ENCODE measurements around the gene QSOX1.
"Not testable (repeated sequence)": the region's sequence is repeated elsewhere in the genome, so short reads cannot be mapped to it uniquely, and the experiment has no call there.

The QSOX1 gene, protein sequence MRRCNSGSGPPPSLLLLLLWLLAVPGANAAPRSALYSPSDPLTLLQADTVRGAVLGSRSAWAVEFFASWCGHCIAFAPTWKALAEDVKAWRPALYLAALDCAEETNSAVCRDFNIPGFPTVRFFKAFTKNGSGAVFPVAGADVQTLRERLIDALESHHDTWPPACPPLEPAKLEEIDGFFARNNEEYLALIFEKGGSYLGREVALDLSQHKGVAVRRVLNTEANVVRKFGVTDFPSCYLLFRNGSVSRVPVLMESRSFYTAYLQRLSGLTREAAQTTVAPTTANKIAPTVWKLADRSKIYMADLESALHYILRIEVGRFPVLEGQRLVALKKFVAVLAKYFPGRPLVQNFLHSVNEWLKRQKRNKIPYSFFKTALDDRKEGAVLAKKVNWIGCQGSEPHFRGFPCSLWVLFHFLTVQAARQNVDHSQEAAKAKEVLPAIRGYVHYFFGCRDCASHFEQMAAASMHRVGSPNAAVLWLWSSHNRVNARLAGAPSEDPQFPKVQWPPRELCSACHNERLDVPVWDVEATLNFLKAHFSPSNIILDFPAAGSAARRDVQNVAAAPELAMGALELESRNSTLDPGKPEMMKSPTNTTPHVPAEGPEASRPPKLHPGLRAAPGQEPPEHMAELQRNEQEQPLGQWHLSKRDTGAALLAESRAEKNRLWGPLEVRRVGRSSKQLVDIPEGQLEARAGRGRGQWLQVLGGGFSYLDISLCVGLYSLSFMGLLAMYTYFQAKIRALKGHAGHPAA

DNA sequence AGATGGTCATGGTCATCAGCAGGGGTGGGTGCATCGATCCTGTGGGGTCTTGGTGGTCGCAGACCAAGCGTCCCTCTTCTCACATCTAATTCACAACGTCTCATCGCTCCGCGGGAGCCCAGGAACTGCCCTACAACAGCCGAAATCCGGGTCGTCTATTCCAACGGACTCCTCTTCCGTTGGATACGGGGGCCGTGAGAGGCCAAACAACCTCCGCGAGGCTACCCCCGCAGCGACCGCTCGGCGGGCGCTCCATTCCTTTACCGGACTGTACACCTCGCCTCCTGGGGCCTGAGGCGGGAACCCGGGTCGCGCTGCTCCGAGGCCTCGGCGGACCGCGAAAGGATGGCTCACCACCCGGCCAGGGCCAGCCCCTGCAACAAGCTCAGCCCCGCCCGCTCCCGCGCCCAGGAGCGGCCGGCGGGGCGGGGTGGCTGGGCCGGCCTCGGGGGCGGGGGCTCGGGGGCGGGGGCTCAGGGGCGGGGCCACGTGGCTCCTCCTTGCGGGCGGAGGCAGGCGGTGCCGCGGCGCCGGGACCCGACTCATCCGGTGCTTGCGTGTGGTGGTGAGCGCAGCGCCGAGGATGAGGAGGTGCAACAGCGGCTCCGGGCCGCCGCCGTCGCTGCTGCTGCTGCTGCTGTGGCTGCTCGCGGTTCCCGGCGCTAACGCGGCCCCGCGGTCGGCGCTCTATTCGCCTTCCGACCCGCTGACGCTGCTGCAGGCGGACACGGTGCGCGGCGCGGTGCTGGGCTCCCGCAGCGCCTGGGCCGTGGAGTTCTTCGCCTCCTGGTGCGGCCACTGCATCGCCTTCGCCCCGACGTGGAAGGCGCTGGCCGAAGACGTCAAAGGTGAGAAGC lies at the start of gene QSOX1:
Gene QSOX1, plus strand, starts transcription at position 545 of the 857 bp plus-strand sequence. Its CDS starts 39 bp downstream, at position 584.
- DNase-seq, result peak; percentile 95

DNA sequence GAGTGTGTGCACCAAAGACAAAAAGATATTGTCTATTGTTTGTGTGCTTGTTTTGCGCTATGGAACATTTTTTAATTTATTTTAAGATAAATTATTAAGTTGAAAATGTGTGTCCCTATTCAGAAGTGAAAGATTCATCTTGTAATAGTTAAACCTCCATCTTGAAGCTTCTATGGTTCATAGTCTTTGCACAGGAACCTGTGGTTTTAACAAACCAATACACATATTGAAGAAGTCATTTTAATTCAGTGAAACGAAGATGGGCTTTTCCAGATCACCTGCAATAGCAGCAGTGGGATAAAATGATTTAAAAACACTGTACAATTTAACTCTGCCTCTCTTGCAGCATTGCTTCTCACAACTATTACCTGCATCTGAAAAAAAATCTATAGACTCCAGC lies 42.6 kb upstream of the QSOX1 start:
- no peak for DNase-seq

DNA sequence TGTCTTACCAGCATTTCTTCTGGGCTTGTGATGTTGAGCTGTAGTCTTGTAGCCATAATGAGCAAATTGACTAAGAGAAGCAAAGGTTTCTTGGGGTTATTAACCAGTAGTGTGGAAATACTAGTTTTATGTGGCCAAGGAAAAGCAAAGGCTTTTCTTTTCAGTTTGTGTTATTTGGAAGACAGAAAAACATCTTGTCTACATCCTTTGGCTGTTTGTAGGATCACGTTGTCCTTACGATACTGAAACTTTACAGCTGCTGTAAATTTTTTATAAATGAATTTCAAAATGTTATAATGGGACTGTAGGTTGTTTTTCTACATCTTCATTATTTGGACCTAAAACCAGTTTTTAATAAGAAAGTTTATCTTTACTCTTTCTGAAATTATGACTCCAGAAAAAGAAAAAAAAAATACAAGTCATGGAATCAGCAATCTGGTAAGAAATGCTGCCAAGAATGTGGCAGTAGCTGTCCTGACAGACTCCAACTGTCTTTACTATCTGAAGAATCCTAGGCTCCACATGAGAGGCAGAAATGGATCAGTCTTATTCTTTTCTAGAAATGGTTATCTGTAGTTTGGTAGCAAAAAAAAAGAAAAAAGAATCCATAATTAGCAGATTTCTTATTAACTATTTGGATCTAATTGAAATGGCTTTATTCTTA lies 41.6 kb upstream of the QSOX1 start:
- DNase-seq, result no peak

DNA sequence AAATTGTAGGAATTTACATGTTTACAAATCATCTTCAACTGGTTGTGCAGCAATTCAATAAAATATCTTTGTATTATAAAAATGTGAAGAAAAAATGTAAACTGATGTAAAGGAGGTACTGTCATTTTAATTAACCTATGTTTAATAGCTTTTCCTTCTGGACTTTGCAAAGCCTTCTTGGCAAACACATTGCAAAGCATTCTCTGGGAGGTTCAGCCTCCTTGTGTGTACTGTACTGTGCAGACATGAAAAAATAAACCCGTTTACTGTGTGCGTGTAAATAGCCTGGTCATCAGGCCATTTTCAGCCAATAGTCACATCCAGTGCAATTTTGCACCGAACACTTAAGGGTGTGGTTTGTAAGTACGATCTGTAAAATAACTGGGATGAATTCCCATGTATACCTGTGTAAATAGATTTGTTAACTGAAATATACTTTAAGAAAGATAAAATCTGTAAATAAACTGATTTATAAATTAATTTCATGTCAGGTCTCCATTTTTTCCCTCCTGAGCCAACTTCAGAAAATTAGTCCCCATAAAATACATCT lies 40.2 kb upstream of the QSOX1 start:
- DNase-seq, result no peak

DNA sequence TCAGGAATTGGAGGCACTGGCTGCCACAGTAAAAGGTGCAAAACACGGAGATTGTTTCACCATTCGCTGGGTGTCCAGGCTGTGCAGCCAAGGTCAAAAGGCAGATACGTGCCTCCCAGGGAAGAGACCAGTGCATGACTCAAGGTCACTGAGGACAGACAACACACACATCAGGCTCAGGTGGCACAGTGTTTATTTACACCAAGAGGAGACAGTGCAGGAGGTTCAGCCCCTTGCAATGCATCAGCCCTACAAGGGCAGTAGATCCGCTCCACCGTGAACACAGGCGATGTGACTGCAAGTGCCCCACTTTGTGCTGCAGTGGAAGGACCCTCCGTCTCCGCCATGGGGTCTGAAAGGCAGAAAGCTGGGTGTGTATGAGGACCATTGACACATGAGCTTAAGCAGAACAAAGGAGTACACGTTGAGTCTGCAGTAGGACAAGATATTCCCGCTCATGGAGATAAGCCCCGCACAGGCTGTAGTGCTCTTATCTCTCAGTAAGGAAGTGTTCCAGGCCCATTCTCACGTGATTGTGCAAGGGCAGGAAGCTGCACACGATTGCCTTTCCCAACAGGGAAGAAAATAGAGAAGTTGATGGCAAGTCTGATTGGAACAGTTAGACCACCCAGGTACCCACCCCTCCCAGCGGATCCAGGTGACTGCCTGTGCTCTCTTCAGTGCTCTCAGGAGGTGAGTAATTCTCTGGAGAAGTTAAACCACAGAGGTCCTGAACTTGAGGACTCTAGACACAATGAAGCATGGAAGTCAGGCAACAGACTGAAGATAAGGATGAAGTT lies 37.5 kb upstream of the QSOX1 start:
- DNase-seq, result no peak

DNA sequence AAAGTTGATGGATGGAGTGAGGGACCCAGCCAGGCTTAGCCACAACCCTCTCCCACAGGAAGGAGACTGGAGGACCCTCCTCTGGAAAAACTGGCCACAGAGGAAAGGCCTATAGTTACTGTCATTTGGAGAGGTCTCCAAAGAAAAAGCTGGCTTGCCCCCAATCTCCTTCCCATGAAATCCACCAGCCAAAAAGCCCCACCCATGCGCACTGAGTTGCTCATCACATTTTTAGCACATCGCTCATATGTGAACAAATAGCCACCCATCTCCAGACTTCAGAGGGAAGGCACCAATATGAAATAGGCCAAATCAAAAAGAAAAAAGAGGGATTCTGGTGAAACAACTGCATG lies 36.9 kb upstream of the QSOX1 start:
- no peak for DNase-seq

DNA sequence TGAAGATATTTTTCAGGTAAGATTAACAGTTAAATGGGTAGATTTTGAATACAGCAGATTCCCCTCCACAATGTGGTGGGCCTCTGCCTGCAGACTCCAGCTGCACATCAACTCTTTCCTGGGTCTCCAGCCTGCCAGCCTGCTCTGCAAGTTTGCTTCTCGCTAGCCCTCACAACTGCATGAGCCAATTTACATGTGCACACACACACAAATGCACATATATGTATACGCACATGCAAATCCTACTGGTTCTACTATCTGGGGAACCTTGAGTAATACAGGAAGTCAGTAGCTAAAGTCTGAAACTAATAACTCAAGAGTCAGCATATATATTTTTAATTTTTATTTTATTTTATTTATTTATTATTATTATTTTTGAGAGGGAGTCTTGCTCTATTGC lies 34.8 kb upstream of the QSOX1 start:
- DNase-seq, result no peak

DNA sequence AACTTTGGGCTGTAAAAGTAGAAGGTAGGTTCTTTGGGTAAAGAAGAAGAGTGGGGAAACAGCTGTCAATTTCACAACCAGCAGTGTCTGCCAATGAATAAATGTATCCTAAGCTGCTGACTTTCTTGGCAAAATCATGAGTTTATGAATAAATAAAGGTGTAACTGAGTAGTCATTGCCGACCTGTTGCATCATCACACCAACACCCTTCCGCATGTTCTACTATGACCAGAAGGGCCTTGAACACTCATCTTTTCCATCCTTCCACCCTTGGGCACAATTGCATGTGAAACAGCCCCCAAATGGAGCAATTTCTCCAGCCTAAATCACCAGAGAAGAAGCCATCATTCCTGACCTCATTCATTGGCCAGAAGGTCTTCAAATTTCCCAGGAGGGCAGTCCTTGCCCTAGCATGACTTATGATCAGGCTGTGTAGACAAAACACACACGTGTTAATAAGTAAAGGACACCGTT lies 31.2 kb upstream of the QSOX1 start:
- DNase-seq, result no peak

DNA sequence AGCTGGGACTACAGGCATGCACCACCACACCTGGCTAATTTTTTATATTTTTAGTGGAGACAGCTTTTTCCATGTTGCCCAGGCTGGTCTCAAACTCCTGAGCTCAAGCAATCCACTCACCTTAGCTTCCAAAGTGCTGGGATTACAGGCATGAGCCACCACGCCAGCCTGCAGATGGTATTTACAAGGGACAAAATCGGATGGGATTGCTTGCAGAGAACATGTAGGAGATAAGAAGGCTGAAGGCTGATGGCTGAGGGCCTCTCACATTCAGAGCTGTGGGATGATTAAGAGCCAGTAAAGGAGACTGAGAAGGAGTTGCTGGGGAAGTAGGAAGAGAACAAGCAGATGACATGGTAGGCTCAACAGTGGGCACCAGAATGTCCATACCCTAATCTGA lies 24.0 kb upstream of the QSOX1 start:
- DNase-seq, result no peak

DNA sequence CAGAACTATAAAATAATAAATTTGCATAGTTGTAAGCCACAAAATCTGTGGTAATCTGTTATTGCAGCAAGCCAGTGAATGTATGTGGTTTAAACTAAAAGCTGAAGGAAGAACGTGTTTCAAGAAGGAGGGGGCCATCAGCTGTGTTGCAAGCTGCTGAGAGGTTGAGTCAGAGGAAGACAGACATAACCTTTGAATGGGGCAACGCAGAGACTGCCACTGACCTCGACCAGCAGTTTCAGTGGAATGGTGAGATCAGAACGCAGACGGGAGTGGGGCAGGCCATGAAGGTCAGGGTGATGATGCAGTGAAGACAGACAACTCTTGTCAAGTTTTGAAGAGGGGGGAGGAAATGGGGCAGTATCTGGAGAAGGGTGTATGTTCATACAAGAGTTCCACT lies 23.2 kb upstream of the QSOX1 start:
- DNase-seq, result no peak

DNA sequence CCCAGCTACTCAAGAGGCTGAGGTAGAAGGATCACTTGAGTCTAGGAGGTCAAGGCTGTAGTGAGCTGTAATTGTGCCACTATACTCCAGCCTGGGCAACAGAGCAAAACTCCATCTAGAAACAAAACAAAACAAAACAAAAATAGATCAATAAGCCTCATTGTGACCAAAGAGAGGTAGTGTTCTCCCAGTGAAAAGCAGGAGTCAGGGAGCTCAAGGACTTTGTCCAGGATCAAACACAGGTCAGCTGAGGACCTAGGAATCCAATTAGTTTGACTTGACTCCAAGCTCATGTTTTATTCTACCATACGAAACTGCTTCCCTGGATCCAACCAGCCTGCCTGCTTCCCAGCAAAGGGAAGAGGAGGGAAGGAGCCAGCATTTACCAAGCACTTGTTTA lies 21.5 kb upstream of the QSOX1 start:
- no peak for DNase-seq

DNA sequence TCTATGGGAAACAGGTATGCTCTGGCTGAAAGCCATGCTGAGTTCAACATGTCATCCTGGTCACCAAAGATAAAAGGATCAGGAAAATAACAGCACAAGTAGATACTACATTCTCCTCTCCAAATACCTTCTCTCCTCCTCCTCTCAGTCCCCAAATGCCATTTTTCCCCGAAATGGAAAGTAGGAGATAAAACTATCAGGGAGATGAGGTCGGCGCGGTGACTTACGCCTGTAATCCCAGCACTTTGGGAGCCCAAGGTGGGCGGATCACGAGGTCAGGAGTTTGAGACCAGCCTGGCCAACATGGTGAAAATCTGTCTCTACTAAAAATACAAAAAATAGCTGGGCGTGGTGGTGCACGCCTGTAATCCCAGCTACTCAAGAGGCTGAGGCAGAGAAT lies 21.0 kb upstream of the QSOX1 start:
- DNase-seq, result not testable (repeated sequence)

DNA sequence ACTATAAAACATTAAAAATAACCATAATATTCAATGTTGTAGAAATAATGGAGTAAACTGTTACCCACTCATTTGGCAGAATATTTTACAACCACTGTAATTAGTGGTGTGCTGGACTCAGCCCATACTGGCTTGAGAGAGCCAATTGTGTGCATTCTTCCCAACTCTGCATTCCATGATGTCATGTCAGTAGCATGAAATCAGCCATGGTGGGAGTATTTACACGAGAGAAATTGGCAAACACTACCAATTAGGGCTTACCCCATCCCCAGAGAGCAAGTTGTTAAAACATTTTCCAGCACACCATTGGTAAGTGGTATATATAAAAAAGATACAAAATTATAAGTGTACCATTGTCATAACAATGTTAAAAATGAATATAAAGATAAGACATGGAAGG lies 19.1 kb upstream of the QSOX1 start:
- no peak for DNase-seq

DNA sequence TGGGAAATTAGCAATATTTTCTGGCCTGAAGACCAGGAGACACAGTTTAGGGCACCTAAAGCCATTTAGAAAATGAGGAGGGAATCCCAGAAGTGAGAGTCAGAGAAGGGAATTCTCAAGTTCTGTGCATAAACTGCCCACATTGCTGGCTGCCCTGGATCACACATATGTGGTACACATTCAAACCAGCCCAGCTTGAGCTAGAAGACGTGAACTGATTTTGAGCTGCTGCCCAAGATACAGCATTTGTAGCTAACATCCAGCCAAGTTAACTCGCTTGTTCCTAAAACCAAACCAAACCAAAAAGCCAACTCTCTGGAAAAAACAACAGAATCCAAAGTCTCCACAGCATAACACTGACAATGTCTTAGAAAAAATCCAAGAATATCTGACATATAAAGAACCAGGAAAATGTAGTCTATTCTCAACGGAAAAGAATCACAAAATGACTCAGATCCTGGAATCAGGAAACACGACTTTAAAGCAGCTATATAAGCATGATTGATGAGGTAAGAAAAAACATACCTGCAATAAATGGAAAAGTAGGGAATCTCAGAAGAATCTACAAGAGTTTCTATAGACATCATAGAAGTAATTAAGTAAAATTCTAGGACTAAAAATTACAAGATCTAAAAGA lies 18.2 kb upstream of the QSOX1 start:
- DNase-seq, result no peak

DNA sequence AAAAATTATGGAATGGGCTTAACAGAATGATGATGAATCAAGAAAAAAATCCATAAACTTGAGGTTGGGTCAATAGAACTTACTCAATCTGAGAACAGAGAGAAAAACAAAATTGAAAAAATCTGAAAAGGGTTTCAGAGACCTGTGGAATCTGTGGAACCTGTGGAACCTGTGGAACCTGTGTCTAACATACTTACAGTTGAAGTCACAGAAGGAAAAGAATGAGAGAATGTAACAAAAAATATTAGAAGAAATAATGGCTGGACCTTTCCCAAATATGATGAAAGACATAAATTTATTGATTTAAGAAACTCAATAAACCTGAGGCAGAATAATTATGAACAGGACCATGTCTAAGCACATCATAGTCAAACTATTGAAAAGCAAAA lies 17.7 kb upstream of the QSOX1 start:
- DNase-seq, result no peak

DNA sequence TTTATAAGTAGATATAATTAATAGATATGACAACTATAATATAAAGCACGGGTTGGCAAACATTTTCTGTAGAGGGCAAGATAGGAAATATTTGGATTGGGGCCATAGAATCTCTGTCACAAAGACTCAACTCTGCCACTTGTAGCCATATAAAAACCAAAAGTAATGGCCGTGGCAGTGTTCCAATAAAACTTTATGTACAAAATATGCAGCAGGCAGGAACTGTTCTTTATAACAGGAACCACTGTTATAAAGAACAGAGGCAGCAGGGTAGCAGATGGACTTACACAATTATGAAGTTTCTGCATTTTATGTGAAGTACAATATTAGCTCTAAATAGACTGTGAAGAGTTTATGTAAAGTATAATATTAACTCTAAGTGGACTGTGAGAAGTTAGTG lies 16.9 kb upstream of the QSOX1 start:
- no peak for DNase-seq

DNA sequence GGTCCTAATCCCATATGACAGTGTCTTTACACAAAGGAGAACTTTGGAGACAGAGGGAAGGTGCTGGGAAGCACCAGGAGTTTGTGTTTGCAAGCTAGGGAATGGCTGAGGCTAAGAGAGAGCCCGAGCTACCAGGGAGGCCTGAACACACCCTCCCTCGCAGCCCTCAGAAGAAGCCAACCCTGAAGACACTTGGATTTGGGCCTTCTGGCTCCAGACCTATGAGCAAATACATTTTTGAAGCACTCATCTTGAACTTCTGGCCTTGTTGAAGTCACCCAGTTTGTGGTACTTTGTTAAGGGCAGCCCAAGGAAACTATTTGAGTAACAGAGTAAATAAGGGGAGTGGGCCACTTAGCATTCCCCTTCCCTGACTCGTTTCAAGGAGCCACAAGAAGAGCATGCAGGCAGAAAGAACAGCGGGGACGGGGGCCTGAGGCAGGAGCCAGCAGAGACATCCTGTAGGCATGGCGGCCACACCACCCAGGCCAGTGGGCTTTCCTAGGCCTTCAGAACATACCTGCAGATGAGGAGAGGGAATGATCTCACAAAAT lies 13.2 kb upstream of the QSOX1 start:
- DNase-seq, result no peak

DNA sequence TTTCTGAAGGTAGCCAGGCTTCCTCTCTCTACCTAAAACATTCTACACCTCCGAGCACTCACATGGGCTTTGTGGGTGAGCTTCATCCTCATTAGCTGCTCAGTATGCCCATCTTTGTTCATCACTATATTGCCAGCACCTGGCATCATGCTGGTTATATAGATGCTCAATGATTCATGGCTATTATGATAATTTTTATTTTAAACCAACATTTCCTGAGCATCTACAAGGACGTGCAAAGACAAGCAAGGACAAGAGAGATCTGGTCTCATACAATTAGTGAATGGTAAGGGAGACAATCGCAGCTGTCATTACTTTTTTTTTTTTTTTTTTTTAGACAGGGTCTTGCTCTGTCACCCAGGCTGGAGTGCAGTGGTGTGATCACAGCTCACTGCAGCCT lies 11.3 kb upstream of the QSOX1 start:
- DNase-seq, result no peak

DNA sequence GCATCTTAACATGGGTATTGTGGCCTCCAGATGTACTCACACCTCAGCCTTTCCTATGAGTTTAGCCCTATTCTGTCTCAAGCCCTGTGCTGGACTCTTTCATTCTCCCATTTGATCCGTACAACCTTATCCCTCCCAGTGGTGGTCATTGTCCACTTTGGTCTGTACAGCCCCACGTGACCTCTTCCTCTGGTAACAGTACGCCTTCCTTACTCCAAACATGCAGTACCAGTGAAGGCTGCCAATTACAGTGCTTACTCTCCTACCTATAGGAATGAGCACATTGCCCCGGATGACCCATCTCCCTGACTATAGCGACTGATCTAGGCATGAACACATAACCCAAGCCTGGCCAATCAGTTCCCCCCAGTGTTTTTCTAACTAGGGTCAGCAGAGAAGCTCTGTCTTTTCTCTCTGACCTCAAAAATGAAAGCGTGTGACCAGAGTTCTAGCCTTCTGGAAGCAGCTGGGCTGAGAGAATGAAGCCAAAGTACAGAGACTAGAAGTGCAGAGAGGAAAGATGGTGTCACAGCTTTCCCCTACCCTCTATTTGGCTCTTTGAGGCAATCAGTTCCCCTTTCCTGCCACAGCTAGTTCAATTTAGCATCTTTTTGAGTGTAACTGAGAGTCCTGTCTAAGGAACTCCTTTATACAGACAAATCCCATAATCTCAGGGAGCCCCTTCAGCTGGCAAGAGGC lies 9.9 kb upstream of the QSOX1 start:
- DNase-seq, result no peak

DNA sequence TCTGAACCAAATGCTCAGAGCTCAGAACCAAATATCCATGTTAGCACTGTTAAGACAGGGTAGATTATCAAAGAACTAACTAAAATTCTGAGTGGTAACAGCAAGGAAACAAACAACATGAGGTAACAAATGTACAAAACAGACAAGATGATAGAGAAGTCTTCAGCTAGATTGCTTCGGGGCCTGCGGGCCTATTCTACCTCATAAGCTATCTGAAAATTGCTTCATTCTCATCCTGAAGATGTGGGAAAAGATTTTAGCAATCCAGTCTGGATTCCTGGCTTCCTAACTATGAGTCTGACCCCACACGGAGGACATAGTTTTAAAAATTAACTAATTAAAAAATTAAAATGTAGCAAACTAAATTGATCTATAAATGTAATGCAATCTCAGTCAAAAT lies 9.2 kb upstream of the QSOX1 start:
- DNase-seq, result no peak

Measured in NCI-H69 (cell line).